Measurements from ENCODE around the gene LGR5.

GRCh38 chr12:71589478-71589881 lies 149.9 kb downstream of the LGR5 start:
- TF ChIP-seq, protein P1, sequence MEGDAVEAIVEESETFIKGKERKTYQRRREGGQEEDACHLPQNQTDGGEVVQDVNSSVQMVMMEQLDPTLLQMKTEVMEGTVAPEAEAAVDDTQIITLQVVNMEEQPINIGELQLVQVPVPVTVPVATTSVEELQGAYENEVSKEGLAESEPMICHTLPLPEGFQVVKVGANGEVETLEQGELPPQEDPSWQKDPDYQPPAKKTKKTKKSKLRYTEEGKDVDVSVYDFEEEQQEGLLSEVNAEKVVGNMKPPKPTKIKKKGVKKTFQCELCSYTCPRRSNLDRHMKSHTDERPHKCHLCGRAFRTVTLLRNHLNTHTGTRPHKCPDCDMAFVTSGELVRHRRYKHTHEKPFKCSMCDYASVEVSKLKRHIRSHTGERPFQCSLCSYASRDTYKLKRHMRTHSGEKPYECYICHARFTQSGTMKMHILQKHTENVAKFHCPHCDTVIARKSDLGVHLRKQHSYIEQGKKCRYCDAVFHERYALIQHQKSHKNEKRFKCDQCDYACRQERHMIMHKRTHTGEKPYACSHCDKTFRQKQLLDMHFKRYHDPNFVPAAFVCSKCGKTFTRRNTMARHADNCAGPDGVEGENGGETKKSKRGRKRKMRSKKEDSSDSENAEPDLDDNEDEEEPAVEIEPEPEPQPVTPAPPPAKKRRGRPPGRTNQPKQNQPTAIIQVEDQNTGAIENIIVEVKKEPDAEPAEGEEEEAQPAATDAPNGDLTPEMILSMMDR (IDR thresholded peaks at IDR 0.05; ENCODE audit: control extremely low read depth in 1 of 3, insufficient read depth in 1 of 3, low read depth in 1 of 3, low read length in 3 of 3), result no peak
- TF ChIP-seq EGR1 (IDR thresholded peaks at IDR 0.05; ENCODE audit: borderline replicate concordance, low read depth, low read length) (no peak), POLR2A (IDR thresholded peaks at IDR 0.05; ENCODE audit: control extremely low read depth in 1 of 2, low read depth in 2 of 2, low read length in 2 of 2) (no peak), POLR2AphosphoS5 (IDR thresholded peaks at IDR 0.05; ENCODE audit: low read depth, low read length) (no peak), RXRA (IDR thresholded peaks at IDR 0.05; ENCODE audit: insufficient read depth, low read depth, low read length) (no peak), SIN3A (conservative IDR thresholded peaks at IDR 0.05 in 1 of 2, IDR thresholded peaks at IDR 0.05 in 1 of 2; ENCODE audit: low read depth in 1 of 2, low read length in 2 of 2) (no peak), BACH1 (IDR thresholded peaks at IDR 0.05; ENCODE audit: low read length) (no peak), NRF1 (IDR thresholded peaks at IDR 0.05; ENCODE audit: low read depth, low read length) (no peak), MAX (IDR thresholded peaks at IDR 0.05) (no peak), TAF1 (IDR thresholded peaks at IDR 0.05; ENCODE audit: low read depth, low read length) (no peak), SP1 (IDR thresholded peaks at IDR 0.05; ENCODE audit: low read depth, low read length) (no peak), CBX8 (IDR thresholded peaks at IDR 0.05; ENCODE audit: borderline replicate concordance, low read depth, low read length) (no peak)
- TF ChIP-seq, protein P2, sequence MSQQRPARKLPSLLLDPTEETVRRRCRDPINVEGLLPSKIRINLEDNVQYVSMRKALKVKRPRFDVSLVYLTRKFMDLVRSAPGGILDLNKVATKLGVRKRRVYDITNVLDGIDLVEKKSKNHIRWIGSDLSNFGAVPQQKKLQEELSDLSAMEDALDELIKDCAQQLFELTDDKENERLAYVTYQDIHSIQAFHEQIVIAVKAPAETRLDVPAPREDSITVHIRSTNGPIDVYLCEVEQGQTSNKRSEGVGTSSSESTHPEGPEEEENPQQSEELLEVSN (IDR thresholded peaks at IDR 0.05), result no peak
